Osteoblast (primary cell): ENCODE data around the gene ARHGAP12. TPM values are rescaled to one million over a fixed set of nuclear protein-coding genes. Genes with fewer than 3 reads are reported as not detected.
A peak's percentile ranks its signal among the peaks of the same experiment; 100 is the strongest.

ENCODE experiments used
- DNase-seq: peaks from one replicate; pipeline ENCODE4 v3.0.0; 2011; ENCODE audit warnings: low spot score, mixed read lengths; ENCODE audit not compliant: insufficient read length; ENCODE audit errors: missing footprints
- H2AFZ ChIP-seq: 2 replicates; pipeline ENCODE4 v1.6.0; 2011; ENCODE audit warnings: mild to moderate bottlenecking, low read length
- H3K27ac ChIP-seq: 2 replicates; pipeline ENCODE4 v1.5.1; 2011; ENCODE audit warnings: mild to moderate bottlenecking, low read depth, low read length, moderate library complexity
- H3K27me3 ChIP-seq: 2 replicates; pipeline ENCODE4 v1.6.0; 2012; ENCODE audit warnings: mild to moderate bottlenecking, control low read depth, inconsistent platforms, low read length, moderate library complexity; ENCODE audit not compliant: insufficient read depth
- H3K36me3 ChIP-seq: 2 replicates; pipeline ENCODE4 v1.5.1; 2011; ENCODE audit warnings: mild to moderate bottlenecking, low read length, control low read depth, moderate library complexity; ENCODE audit not compliant: insufficient read depth
- H3K4me1 ChIP-seq: 2 replicates; pipeline ENCODE4 v1.5.1; 2011; ENCODE audit warnings: mild to moderate bottlenecking, low read length, control low read depth, moderate library complexity; ENCODE audit not compliant: insufficient read depth
- H3K4me2 ChIP-seq: 2 replicates; pipeline ENCODE4 v1.6.0; 2011; ENCODE audit warnings: mild to moderate bottlenecking, low read length; ENCODE audit not compliant: insufficient read depth
- H3K4me3 ChIP-seq: fragments of 200-600 bp; sonication (generic); 3 replicates; pipeline ENCODE4 v1.5.1; 2012; ENCODE audit warnings: mild to moderate bottlenecking, low read length, inconsistent platforms; ENCODE audit not compliant: insufficient read depth
- H3K79me2 ChIP-seq: 2 replicates; pipeline ENCODE4 v1.6.0; 2012; ENCODE audit warnings: mild to moderate bottlenecking, low read length, control low read depth, inconsistent platforms; ENCODE audit not compliant: insufficient read depth
- H3K9me3 ChIP-seq: 2 replicates; pipeline ENCODE4 v1.5.1; 2011; ENCODE audit warnings: low read depth, low read length, control low read depth
- H4K20me1 ChIP-seq: 2 replicates; pipeline ENCODE4 v1.6.0; 2012; ENCODE audit warnings: mild to moderate bottlenecking, low read length, control low read depth; ENCODE audit not compliant: insufficient read depth
- CTCF ChIP-seq: IDR thresholded peaks from 2 replicates; pipeline ENCODE4 v1.5.1; 2011; ENCODE audit warnings: mild to moderate bottlenecking, low read depth, low read length, moderate library complexity; ENCODE audit errors: extremely low read depth
- total RNA-seq: library from RNA; depleted of rRNA; stranded (reverse); fragments of >200 nt; gene quantifications from 2 replicates; pipeline ENCODE4 v1.2.3, GENCODE V29; 2012

The ARHGAP12 gene
- total RNA-seq, 1 donor, result 76.0 TPM

- H3K4me1 ChIP-seq, result peaks cover 15% of the 10 kb centered on the region
- no peak overlapping the region for H3K27ac ChIP-seq
- no peaks in the 10 kb centered on the region for H3K36me3 ChIP-seq
- H3K4me2 ChIP-seq, result no peak overlapping the region
- H2AFZ ChIP-seq, result no peak overlapping the region
- TF ChIP-seq CTCF, result no peak
- H3K79me2 ChIP-seq, result peaks cover 68% of the 10 kb centered on the region
- H3K9me3 ChIP-seq, result no peaks in the 10 kb centered on the region
- peaks cover 9% of the 10 kb centered on the region for H4K20me1 ChIP-seq
- no peak overlapping the region for H3K4me3 ChIP-seq
- no peaks in the 10 kb centered on the region for H3K27me3 ChIP-seq
- no peak for DNase-seq
These were observed 62.4 kb downstream of the ARHGAP12 start for GRCh38 chr10:31866118-31866670.

DNA sequence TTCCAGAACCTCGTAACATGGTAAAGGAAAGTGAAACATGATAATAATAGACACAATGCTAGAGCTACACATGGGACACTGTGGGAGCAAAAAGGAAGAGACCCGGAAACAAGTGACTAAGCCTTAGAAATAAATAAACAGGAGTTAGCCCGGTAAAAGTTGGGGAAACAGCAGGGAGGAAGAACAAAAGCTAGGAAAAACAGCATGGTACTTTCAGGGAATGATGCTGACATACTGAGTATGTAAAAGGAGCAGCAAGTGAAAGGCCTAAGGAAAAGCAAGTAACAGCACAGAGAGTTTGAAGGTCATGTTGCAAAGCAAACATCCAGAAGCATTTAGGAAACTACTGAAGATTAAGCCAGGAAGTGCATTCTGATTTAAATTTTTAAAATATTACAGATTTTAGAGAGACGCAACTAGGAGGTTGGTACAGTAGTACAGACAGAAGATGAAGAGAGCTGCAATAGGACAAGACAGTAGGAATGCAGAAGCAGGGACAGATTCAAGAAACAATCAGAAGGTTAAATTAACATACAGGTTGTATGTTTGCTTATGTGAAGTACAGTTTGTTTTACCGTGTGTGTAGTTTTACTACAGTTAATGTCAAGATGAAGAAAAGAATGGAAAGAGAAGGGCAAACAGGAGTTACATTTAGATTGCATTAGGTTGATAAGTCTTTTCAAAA lies 63.7 kb downstream of the ARHGAP12 start:
- H3K79me2 ChIP-seq, result peaks cover 66% of the 10 kb centered on the region
- peaks cover 5% of the 10 kb centered on the region for H3K36me3 ChIP-seq
- TF ChIP-seq CTCF, result no peak
- peak; percentile 66 for DNase-seq
- H3K4me1 ChIP-seq, result peaks cover 15% of the 10 kb centered on the region
- H3K9me3 ChIP-seq, result no peaks in the 10 kb centered on the region
- peak overlapping the region; percentile 1 for H3K27ac ChIP-seq
- peak overlapping the region; percentile 78 for H3K4me2 ChIP-seq
- peak overlapping the region; percentile 39 for H2AFZ ChIP-seq
- H3K4me3 ChIP-seq, result peak overlapping the region; percentile 30
- peaks cover 3% of the 10 kb centered on the region for H4K20me1 ChIP-seq
- H3K27me3 ChIP-seq, result no peaks in the 10 kb centered on the region

DNA sequence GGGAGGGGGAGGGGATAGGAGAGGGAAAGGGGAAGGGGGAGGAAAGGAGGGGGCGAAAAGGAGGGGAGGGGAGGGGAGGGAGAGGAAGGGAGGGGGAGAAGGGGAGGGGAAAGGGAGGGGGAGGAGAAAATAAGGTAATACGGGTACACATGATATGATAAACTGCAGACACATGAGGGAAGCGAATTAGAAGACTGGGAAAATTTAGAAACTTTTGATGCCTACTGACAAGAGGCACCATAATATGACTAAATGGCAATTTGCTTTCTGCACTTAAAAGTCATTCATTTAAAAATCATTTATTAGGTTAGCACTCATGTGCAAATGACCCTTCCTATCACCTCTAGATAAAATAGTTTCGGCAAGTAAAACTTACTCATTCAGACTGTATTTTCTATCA lies 73.6 kb downstream of the ARHGAP12 start:
- Histone ChIP-seq H2AFZ (no peak overlapping the region), H4K20me1 (no peaks in the 10 kb centered on the region), H3K4me1 (no peaks in the 10 kb centered on the region), H3K4me2 (no peak overlapping the region), H3K9me3 (no peaks in the 10 kb centered on the region), H3K36me3 (no peaks in the 10 kb centered on the region), H3K4me3 (no peak overlapping the region), H3K27ac (no peak overlapping the region), H3K27me3 (no peaks in the 10 kb centered on the region), H3K79me2 (peaks cover 40% of the 10 kb centered on the region)
- DNase-seq, result no peak
- no peak for TF ChIP-seq CTCF

DNA sequence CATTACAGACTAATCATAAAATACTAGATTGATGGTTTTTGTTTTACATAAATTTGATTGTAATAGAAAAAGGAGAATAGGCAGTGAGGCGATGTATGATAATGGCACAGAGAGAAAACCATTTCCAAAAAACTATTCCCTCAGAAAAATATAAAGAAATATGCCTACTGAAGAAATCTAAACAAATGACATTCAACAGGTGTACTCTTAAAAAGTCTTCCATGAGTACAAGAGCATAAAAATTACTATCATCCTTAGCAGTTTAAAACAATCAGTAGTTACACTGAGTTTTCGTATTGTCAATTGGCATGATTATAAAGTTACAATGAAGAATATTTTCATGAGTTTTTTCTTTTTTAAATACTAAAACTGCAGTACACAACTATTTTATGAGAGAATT lies 75.0 kb downstream of the ARHGAP12 start:
- Histone ChIP-seq H3K9me3 (no peaks in the 10 kb centered on the region), H3K4me2 (no peak overlapping the region), H3K27me3 (no peaks in the 10 kb centered on the region), H2AFZ (no peak overlapping the region), H4K20me1 (no peaks in the 10 kb centered on the region), H3K27ac (no peak overlapping the region), H3K4me3 (no peak overlapping the region), H3K4me1 (no peaks in the 10 kb centered on the region), H3K79me2 (peaks cover 32% of the 10 kb centered on the region), H3K36me3 (no peaks in the 10 kb centered on the region)
- no peak for DNase-seq
- no peak for TF ChIP-seq CTCF
